SK-N-MC (cell line): Measurements from ENCODE around the gene CTSD.

ENCODE experiments used
- FOXP2 ChIP-seq: optimal IDR thresholded peaks from 2 replicates; pipeline ENCODE3; 2011; ENCODE audit warnings: mild to moderate bottlenecking, moderate library complexity; ENCODE audit not compliant: insufficient read depth; ENCODE audit errors: extremely low read length, control extremely low read depth
- POLR2AphosphoS5 ChIP-seq: IDR thresholded peaks from 2 replicates; pipeline ENCODE4 v1.6.1; 2012; ENCODE audit warnings: mild to moderate bottlenecking, low read depth, low read length, borderline replicate concordance

- no peak for TF ChIP-seq POLR2AphosphoS5
- TF ChIP-seq FOXP2 = no peak
These were observed 15.5 kb upstream of the CTSD start for GRCh38 chr11:1779034-1779805.
